ENCODE measurements around the gene CDH6. TPM values are rescaled to one million over a fixed set of nuclear protein-coding genes. Genes with fewer than 3 reads are reported as not detected.

CDH6 gene
- total and polyA plus RNA-seq, 2 donors (not counting 3 experiments of a cell fraction or from before 2014, with no cell fraction given), result 0.06 TPM; not detected in 1

DNA sequence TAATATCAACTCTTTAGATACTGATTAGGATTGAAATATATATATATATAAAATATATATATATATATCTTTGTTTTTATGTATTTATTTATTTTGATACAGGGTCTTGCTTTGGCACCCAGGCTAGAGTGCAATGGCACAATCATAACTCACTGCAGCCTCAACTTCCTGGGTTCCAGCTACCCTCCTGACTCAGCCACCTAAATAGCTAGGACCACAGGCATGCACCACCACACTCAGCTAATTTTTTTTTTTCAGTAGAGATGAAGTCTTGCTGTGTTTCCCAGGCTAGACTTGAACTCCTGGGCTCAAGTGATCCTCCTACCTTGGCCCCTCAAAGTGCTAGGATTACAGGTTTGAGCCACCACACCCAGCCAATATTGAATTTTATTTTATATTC lies 20.6 kb upstream of the CDH6 start:
- Histone ChIP-seq H3K9me1 (replicated peaks; ENCODE audit: control insufficient read depth, extremely low read depth, insufficient read depth, low read length) (no peaks in the 10 kb centered on the region), H3K36me3 (ENCODE audit: control insufficient read depth in 2 of 2, extremely low read depth in 1 of 2, insufficient read depth in 2 of 2, low read length in 2 of 2) (no peaks in the 10 kb centered on the region), H3K9me3 (replicated peaks; ENCODE audit: control insufficient read depth, insufficient read depth, low read length) (no peaks in the 10 kb centered on the region), H3K4me3 (replicated peaks in 1 of 3; ENCODE audit: insufficient read depth in 1 of 3, low read depth in 1 of 3, low read length in 3 of 3) (no peak overlapping the region), H3K4me2 (ENCODE audit: insufficient read depth, low read length) (no peak overlapping the region), H2AFZ (ENCODE audit: low read depth, low read length) (no peak overlapping the region), H3K9ac (replicated peaks; ENCODE audit: extremely low read depth, insufficient read depth, low read length) (no peak overlapping the region), H4K20me1 (replicated peaks; ENCODE audit: control insufficient read depth, extremely low read depth, insufficient read depth, low read length) (no peaks in the 10 kb centered on the region), H3K27ac (ENCODE audit: insufficient read depth, low read depth, low read length) (no peak overlapping the region), H3K27me3 (ENCODE audit: control insufficient read depth in 2 of 2, insufficient read depth in 2 of 2, low read length in 2 of 2) (no peaks in the 10 kb centered on the region), H3K4me1 (ENCODE audit: control insufficient read depth, extremely low read depth, insufficient read depth, low read length) (no peaks in the 10 kb centered on the region), H3K79me2 (ENCODE audit: control insufficient read depth, insufficient read depth, low read length) (no peaks in the 10 kb centered on the region)
- intact Hi-C loops (cut with micrococcal nuclease) (no loop called here), dilution Hi-C loops (cut with MboI; ENCODE audit: extremely low pct_ligation_motif_present, low sequenced_read_pairs) (no loop called here)
- BruUV-seq (replicated peaks), result no TSS peak
- TF ChIP-seq JUN (IDR thresholded peaks at IDR 0.05; ENCODE audit: borderline replicate concordance, insufficient read depth, insufficient read length, low read depth), result no peak
- no peak for TF ChIP-seq FOS (IDR thresholded peaks at IDR 0.05; ENCODE audit: borderline replicate concordance, insufficient read depth, low read length)
- no peak for TF ChIP-seq EZH2 (IDR thresholded peaks at IDR 0.05; ENCODE audit: borderline replicate concordance, low read depth, low read length, severe bottlenecking)
- no peak for TF ChIP-seq POLR2AphosphoS5 (IDR thresholded peaks at IDR 0.05; ENCODE audit: insufficient read depth, low read depth, low read length)
- TF ChIP-seq CTCF (IDR thresholded peaks at IDR 0.05; ENCODE audit: extremely low read depth in 1 of 2, insufficient read depth in 1 of 2, low read depth in 1 of 2, low read length in 2 of 2), result no peak
- no peak for TF ChIP-seq GATA2 (IDR thresholded peaks at IDR 0.05; ENCODE audit: insufficient read depth, insufficient read length, low read depth, low read length)
- TF ChIP-seq, protein P1, sequence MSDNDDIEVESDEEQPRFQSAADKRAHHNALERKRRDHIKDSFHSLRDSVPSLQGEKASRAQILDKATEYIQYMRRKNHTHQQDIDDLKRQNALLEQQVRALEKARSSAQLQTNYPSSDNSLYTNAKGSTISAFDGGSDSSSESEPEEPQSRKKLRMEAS (IDR thresholded peaks at IDR 0.05; ENCODE audit: insufficient read depth, insufficient read length), result no peak
- TF ChIP-seq POLR2A (IDR thresholded peaks at IDR 0.05; ENCODE audit: low read depth, low read length), result no peak
- POLR2A ChIA-PET, result no interaction called here
- CTCF ChIA-PET, result interaction anchor here (2.2 kb wide), 1 partner anchor 14 kb away, joined by 9 read pairs; no protein-coding TSS in a partner anchor
- DNase-seq (ENCODE audit: low read depth, low spot score), result no peak
- FAIRE-seq, result no peak
